22Rv1 (cell line): ENCODE data around the gene STUM.

Source experiments
- H3K27ac ChIP-seq: fragments of 450-650 bp; 2 replicates; pipeline ENCODE4 v1.5.1; 2017
- CTCF ChIP-seq: fragments of 450-650 bp; IDR thresholded peaks from 2 replicates; pipeline ENCODE4 v1.5.1; 2017; ENCODE audit warnings: mild to moderate bottlenecking
- ZFX ChIP-seq: fragments of 450-650 bp; IDR thresholded peaks from 2 replicates; pipeline ENCODE4 v1.6.1; 2017; ENCODE audit warnings: antibody characterized with exemption, borderline replicate concordance

STUM gene

GRCh38 chr1:226599636-226600238 is 51.2 kb downstream of the STUM start:
- H3K27ac ChIP-seq = no peak overlapping the region
- TF ChIP-seq ZFX (no peak), CTCF (no peak)

GRCh38 chr1:226600254-226600653 is 51.7 kb downstream of the STUM start:
- no peak overlapping the region for H3K27ac ChIP-seq
- TF ChIP-seq ZFX (no peak), CTCF (no peak)

- H3K27ac ChIP-seq = no peak overlapping the region
- TF ChIP-seq CTCF = no peak
- TF ChIP-seq ZFX = no peak
Measured at GRCh38 chr1:226601456-226601855, 52.9 kb downstream of the STUM start.

- no peak overlapping the region for H3K27ac ChIP-seq
Measured at GRCh38 chr1:226602186-226603021, 53.8 kb downstream of the STUM start.

GRCh38 chr1:226603022-226603857 is 54.7 kb downstream of the STUM start:
- TF ChIP-seq ZFX = no peak
- TF ChIP-seq CTCF = no peak
- no peak overlapping the region for H3K27ac ChIP-seq

More at GRCh38 chr1:226602186-226603021, 53.8 kb downstream of the STUM start:
- TF ChIP-seq CTCF = no peak
- no peak for TF ChIP-seq ZFX

- TF ChIP-seq ZFX (no peak), CTCF (no peak)
- no peak overlapping the region for H3K27ac ChIP-seq
Measured at GRCh38 chr1:226603858-226604559, 55.4 kb downstream of the STUM start.
